AML-193 (cell line): Measurements from ENCODE around the gene CD300LB.
"Not testable (repeated sequence)": the region's sequence is repeated elsewhere in the genome, so short reads cannot be mapped to it uniquely, and the experiment has no call there.

Experiments
- DNase-seq, 2 experiments: peaks; one replicate each; lab custom pipeline; 2025; lab: John Stamatoyannopoulos, UW

CD300LB gene

GRCh38 chr17:74493331-74493833 lies 37.9 kb downstream of the CD300LB start:
- peak; percentile 69 to 70 for DNase-seq

GRCh38 chr17:74491626-74492025 lies 39.6 kb downstream of the CD300LB start:
- peak; percentile 73 to 87 for DNase-seq

DNA sequence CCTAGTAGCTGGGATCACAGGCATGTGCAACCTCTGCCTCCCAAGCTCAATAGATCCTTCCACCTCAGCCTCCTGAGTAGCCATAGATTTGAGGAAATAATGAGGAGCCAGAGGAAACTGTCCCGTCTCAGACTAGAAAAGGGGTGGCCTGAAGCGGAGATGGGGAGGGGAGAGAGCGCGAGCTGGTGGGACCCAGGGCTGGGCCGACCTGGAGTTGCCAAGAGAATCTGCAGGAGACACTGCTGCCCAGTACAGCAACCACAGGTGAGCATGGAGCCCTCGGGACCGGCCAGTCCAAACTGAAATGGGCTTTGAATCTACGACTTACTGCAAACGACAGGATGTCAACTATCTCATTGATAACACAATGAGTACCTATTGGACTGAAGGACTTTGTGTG lies 40.6 kb downstream of the CD300LB start:
- no peak for DNase-seq

GRCh38 chr17:74488276-74488675 lies 43.0 kb downstream of the CD300LB start:
- not testable (repeated sequence) for DNase-seq

DNA sequence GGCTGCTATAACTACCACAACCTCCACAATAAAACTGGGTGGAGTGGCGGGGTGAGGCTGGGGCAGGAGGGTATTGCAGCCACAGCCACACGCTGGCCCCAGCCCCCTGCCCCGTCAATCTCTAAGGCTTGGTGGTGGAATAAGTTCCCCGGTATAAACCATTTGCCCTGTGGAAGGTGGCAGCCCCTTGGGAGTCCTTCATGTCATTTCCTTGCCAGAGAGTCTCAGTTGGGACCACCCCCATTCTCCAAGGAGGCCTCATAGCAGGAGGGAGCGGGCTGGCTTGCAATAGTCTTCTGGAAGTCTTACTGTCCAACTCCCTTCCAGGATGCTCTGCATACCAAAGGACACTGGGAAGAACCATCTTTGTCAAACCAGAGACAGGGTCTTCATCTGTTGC lies 45.4 kb downstream of the CD300LB start:
- DNase-seq, result no peak

DNA sequence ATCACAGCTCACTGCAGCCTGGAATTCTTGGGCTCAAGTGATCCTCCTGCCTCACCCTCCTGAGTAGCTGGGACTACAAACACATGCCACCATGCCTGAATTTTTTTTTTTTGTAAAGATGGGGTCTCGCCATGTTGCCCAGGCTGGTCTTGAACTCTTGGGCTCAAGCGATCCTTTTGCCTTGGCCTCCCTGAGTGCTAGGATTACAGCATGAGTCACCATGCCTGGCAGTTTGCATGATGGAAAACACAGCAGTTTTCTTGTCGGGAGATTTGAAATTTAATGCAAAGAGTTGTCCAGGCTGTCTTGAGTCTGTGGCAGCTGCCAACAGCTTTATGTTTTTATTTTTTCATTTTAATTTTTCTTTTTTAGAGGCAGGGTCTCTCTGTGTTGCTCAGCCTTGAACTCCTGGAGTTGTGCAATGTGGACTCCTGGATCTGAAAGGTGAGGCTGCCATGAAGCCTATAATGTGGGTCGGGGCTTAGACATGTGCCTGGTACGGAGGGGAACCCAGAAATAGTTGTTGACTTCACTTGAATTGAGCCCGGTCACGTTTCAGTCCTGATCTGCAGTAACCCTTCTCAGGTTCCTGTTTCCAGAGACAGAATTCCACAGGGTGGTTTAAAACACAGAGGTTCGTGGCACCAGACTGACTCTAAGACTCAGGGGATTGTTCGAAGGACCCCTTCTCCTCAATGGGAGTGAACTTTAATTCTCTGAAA lies 46.1 kb downstream of the CD300LB start:
- no peak for DNase-seq

DNA sequence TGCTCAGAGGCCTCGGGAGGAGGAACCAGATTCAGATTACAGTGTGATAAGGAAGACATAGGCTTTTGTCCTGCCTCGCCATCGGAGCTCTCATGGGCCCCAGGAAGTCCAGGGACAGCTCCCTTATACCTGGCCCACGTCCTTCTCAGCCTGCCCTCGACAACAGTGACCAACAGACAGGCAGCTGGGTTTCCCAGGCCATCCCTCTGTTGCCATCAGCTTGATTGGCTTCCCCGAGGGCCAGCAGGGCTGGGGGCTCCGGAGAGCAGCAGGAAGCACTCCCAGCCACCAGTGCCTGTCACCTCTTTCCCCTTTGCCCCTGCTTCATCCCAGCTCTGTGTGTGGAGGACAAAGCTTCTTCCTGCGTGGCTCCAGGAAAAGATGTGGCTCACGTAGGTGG lies 47.2 kb downstream of the CD300LB start:
- DNase-seq, result no peak

GRCh38 chr17:74481621-74482020 lies 49.7 kb downstream of the CD300LB start:
- no peak for DNase-seq

GRCh38 chr17:74480290-74480689 lies 51.0 kb downstream of the CD300LB start:
- DNase-seq, result no peak

GRCh38 chr17:74478420-74479100 lies 52.7 kb downstream of the CD300LB start:
- DNase-seq, result peak; percentile 73

- DNase-seq, result no peak
Measured at GRCh38 chr17:74477411-74477810, 53.9 kb downstream of the CD300LB start.

- no peak for DNase-seq
Measured at GRCh38 chr17:74475189-74475588, 56.1 kb downstream of the CD300LB start.

- no peak for DNase-seq
Measured at GRCh38 chr17:74474043-74474792, 57.1 kb downstream of the CD300LB start.

DNA sequence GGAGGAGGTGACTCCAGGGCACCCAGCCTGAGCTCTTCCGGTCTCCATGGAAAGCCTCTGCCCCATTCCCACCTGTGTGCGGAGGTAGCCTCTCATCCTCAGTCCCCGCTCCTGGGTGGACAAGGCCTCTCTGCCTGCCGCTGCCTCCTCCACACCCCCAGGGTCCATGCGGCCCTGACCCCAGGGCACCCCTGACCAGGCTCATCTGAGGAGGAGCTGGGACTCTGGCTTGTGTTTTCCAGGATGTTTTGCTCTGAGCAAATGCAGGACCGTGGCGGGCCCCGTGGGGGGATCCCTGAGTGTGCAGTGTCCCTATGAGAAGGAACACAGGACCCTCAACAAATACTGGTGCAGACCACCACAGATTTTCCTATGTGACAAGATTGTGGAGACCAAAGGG lies 58.0 kb downstream of the CD300LB start:
- no peak for DNase-seq

GRCh38 chr17:74472890-74473289 lies 58.4 kb downstream of the CD300LB start:
- DNase-seq, result no peak

DNA sequence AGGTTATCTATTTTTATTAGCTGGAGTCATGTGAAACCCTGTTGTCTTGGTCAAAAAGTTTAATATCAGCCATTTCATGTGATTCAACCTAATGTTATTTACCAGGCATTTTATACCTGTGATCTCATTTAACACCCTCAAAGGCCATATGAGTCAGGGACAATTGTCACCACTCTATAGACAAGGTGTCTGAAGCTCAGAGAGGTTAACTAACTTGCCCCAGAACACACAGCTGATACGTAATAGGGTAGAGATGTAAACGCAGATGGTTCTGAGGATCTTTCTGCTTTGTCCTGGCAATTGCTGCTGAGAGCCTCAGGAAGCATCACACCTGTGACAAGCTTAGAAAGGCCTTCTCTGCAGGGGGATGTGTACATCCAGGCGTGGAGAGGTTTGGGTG lies 59.9 kb downstream of the CD300LB start:
- DNase-seq, result no peak
